Stimulated activated effector memory CD8-positive, alpha-beta T cell treated with anti-CD3 and anti-CD28 coated beads, Interleukin-12 subunit alpha, Interleukin-12 subunit beta, amount 100 ng/mL, for 72 hours (primary cell): ENCODE results near the gene TBC1D3I.
"Not testable (repeated sequence)": the region's sequence is repeated elsewhere in the genome, so short reads cannot be mapped to it uniquely, and the experiment has no call there.

Experiments used
- ATAC-seq: fragments of 150-1000 bp; cut with Tn5 transposase; 2 replicates; pipeline ENCODE4 v1.10.0; 2021
- DNase-seq, 2 donors: peaks; one replicate each; pipeline ENCODE4 v3.0.0; 2021 to 2022; ENCODE audit warnings: low spot score in 2 of 2
- H3K27ac Mint-ChIP-seq: one replicate; pipeline ENCODE4 v1.8.0; 2022; ENCODE audit warnings: mild to moderate bottlenecking, mixed read lengths
- H3K36me3 Mint-ChIP-seq: one replicate; pipeline ENCODE4 v1.8.0; 2022; ENCODE audit warnings: mild to moderate bottlenecking, mixed read lengths
- H3K4me1 Mint-ChIP-seq: one replicate; pipeline ENCODE4 v1.8.0; 2022; ENCODE audit warnings: mixed read lengths
- H3K4me3 Mint-ChIP-seq: one replicate; pipeline ENCODE4 v1.8.0; 2022; ENCODE audit warnings: mild to moderate bottlenecking, mixed read lengths
- H3K9me3 Mint-ChIP-seq: one replicate; pipeline ENCODE4 v1.8.0; 2022; ENCODE audit warnings: mixed read lengths

Gene TBC1D3I

GRCh38 chr17:36264470-36264869 lies at the start of gene TBC1D3I:
TBC1D3I (minus strand) TSS chr17:36264570; CDS start chr17:36262985, 1,585 bp downstream.
- not testable (repeated sequence) for DNase-seq, H3K4me3 Mint-ChIP-seq, H3K9me3 Mint-ChIP-seq, H3K27ac Mint-ChIP-seq, H3K4me1 Mint-ChIP-seq, ATAC-seq, H3K36me3 Mint-ChIP-seq

GRCh38 chr17:36295161-36295560 lies 30.8 kb upstream of the TBC1D3I start:
- not testable (repeated sequence) for H3K9me3 Mint-ChIP-seq, H3K4me1 Mint-ChIP-seq, H3K27ac Mint-ChIP-seq, DNase-seq, H3K4me3 Mint-ChIP-seq, H3K36me3 Mint-ChIP-seq
- peak; percentile 63 for ATAC-seq

GRCh38 chr17:36289965-36290612 lies 25.7 kb upstream of the TBC1D3I start:
- ATAC-seq, H3K36me3 Mint-ChIP-seq, DNase-seq, H3K4me3 Mint-ChIP-seq, H3K27ac Mint-ChIP-seq, H3K9me3 Mint-ChIP-seq, H3K4me1 Mint-ChIP-seq: not testable (repeated sequence)

- H3K4me1 Mint-ChIP-seq, ATAC-seq, H3K9me3 Mint-ChIP-seq, H3K36me3 Mint-ChIP-seq, DNase-seq, H3K27ac Mint-ChIP-seq, H3K4me3 Mint-ChIP-seq: not testable (repeated sequence)
Measured at GRCh38 chr17:36284219-36284618, 19.8 kb upstream of the TBC1D3I start.

GRCh38 chr17:36283256-36283655 lies 18.9 kb upstream of the TBC1D3I start:
- H3K9me3 Mint-ChIP-seq, H3K27ac Mint-ChIP-seq, DNase-seq, H3K36me3 Mint-ChIP-seq, H3K4me3 Mint-ChIP-seq, H3K4me1 Mint-ChIP-seq: not testable (repeated sequence)
- peak; percentile 50 for ATAC-seq

GRCh38 chr17:36242046-36242445 lies 22.3 kb downstream of the TBC1D3I start:
- not testable (repeated sequence) for H3K4me1 Mint-ChIP-seq, H3K9me3 Mint-ChIP-seq, DNase-seq, ATAC-seq, H3K4me3 Mint-ChIP-seq, H3K36me3 Mint-ChIP-seq, H3K27ac Mint-ChIP-seq

GRCh38 chr17:36229644-36230043 lies 34.7 kb downstream of the TBC1D3I start:
- not testable (repeated sequence) for H3K4me3 Mint-ChIP-seq
- DNase-seq, result peak in 1 of 2 donors; percentile 55

GRCh38 chr17:36222967-36223366 lies 41.4 kb downstream of the TBC1D3I start:
- H3K9me3 Mint-ChIP-seq, ATAC-seq, DNase-seq, H3K4me1 Mint-ChIP-seq, H3K27ac Mint-ChIP-seq, H3K4me3 Mint-ChIP-seq, H3K36me3 Mint-ChIP-seq: not testable (repeated sequence)

More at GRCh38 chr17:36229644-36230043, 34.7 kb downstream of the TBC1D3I start:
- not testable (repeated sequence) for H3K9me3 Mint-ChIP-seq, H3K36me3 Mint-ChIP-seq, H3K27ac Mint-ChIP-seq, ATAC-seq, H3K4me1 Mint-ChIP-seq

- not testable (repeated sequence) for H3K4me3 Mint-ChIP-seq, H3K9me3 Mint-ChIP-seq, H3K36me3 Mint-ChIP-seq, ATAC-seq, DNase-seq, H3K4me1 Mint-ChIP-seq
- H3K27ac Mint-ChIP-seq, result peak overlapping the region; percentile 29
Measured at GRCh38 chr17:36221581-36222100, 42.7 kb downstream of the TBC1D3I start.

- not testable (repeated sequence) for H3K4me3 Mint-ChIP-seq, H3K9me3 Mint-ChIP-seq, ATAC-seq, DNase-seq, H3K4me1 Mint-ChIP-seq, H3K36me3 Mint-ChIP-seq
- peak overlapping the region; percentile 29 for H3K27ac Mint-ChIP-seq
Measured at GRCh38 chr17:36220737-36221580, 43.4 kb downstream of the TBC1D3I start.

GRCh38 chr17:36219556-36219955 lies 44.8 kb downstream of the TBC1D3I start:
- H3K36me3 Mint-ChIP-seq, DNase-seq, H3K27ac Mint-ChIP-seq, H3K9me3 Mint-ChIP-seq, ATAC-seq, H3K4me3 Mint-ChIP-seq: not testable (repeated sequence)
- H3K4me1 Mint-ChIP-seq, result peaks cover 21% of the 10 kb centered on the region

GRCh38 chr17:36215406-36216308 lies 48.7 kb downstream of the TBC1D3I start:
- not testable (repeated sequence) for ATAC-seq, H3K9me3 Mint-ChIP-seq, DNase-seq, H3K4me3 Mint-ChIP-seq
- H3K36me3 Mint-ChIP-seq, result peaks cover 27% of the 10 kb centered on the region
- H3K4me1 Mint-ChIP-seq, result peaks cover 52% of the 10 kb centered on the region
- peak overlapping the region; percentile 23 for H3K27ac Mint-ChIP-seq

- no peak overlapping the region for H3K4me3 Mint-ChIP-seq
- peaks cover 28% of the 10 kb centered on the region for H3K36me3 Mint-ChIP-seq
- no peak for DNase-seq
- peak overlapping the region; percentile 23 for H3K27ac Mint-ChIP-seq
- no peak for ATAC-seq
- peaks cover 10% of the 10 kb centered on the region for H3K9me3 Mint-ChIP-seq
- peaks cover 59% of the 10 kb centered on the region for H3K4me1 Mint-ChIP-seq
Measured at GRCh38 chr17:36214918-36215317, 49.5 kb downstream of the TBC1D3I start.

- H3K4me3 Mint-ChIP-seq, result peak overlapping the region; percentile 85
- H3K27ac Mint-ChIP-seq, result peak overlapping the region; percentile 98
- ATAC-seq (no peak), DNase-seq (no peak)
- H3K9me3 Mint-ChIP-seq, result peaks cover 5% of the 10 kb centered on the region
- H3K36me3 Mint-ChIP-seq, result peaks cover 28% of the 10 kb centered on the region
- H3K4me1 Mint-ChIP-seq, result peaks cover 66% of the 10 kb centered on the region
Measured at GRCh38 chr17:36213695-36214094, 50.7 kb downstream of the TBC1D3I start.

GRCh38 chr17:36212966-36213365 lies 51.4 kb downstream of the TBC1D3I start:
- DNase-seq (no peak), ATAC-seq (no peak)
- peaks cover 2% of the 10 kb centered on the region for H3K9me3 Mint-ChIP-seq
- peak overlapping the region; percentile 98 for H3K27ac Mint-ChIP-seq
- H3K4me1 Mint-ChIP-seq, result peaks cover 66% of the 10 kb centered on the region
- H3K4me3 Mint-ChIP-seq, result peak overlapping the region; percentile 85
- H3K36me3 Mint-ChIP-seq, result peaks cover 28% of the 10 kb centered on the region
